Activated naive CD8-positive, alpha-beta T cell treated with anti-CD3 and anti-CD28 coated beads for 36 hours (primary cell): ENCODE data around the gene PEX14. TPM values are rescaled to one million over a fixed set of nuclear protein-coding genes. Genes with fewer than 3 reads are reported as not detected.

Experiments used
- DNase-seq: peaks from one replicate; pipeline ENCODE4 v3.0.0; 2021
- H3K27ac Mint-ChIP-seq: one replicate; pipeline ENCODE4 v1.8.0; 2022; ENCODE audit warnings: mild to moderate bottlenecking, moderate library complexity, mixed read lengths
- H3K27me3 Mint-ChIP-seq: one replicate; pipeline ENCODE4 v1.8.0; 2022; ENCODE audit warnings: mild to moderate bottlenecking, mixed read lengths
- H3K36me3 Mint-ChIP-seq: one replicate; pipeline ENCODE4 v1.8.0; 2021; ENCODE audit warnings: mild to moderate bottlenecking, mixed read lengths
- H3K4me1 Mint-ChIP-seq: one replicate; pipeline ENCODE4 v1.8.0; 2021; ENCODE audit warnings: mixed read lengths
- H3K4me3 Mint-ChIP-seq: one replicate; pipeline ENCODE4 v1.8.0; 2022; ENCODE audit warnings: mild to moderate bottlenecking, moderate library complexity, mixed read lengths
- H3K9me3 Mint-ChIP-seq: one replicate; pipeline ENCODE4 v1.8.0; 2022; ENCODE audit warnings: mixed read lengths
- total RNA-seq, 2 experiments: library from RNA; stranded (reverse); gene quantifications; one replicate each; pipeline ENCODE4 v1.2.3, GENCODE V29; 2021

PEX14 gene
- total RNA-seq, 2 experiments from 2014 or later: 19.1 to 19.6 TPM

DNA sequence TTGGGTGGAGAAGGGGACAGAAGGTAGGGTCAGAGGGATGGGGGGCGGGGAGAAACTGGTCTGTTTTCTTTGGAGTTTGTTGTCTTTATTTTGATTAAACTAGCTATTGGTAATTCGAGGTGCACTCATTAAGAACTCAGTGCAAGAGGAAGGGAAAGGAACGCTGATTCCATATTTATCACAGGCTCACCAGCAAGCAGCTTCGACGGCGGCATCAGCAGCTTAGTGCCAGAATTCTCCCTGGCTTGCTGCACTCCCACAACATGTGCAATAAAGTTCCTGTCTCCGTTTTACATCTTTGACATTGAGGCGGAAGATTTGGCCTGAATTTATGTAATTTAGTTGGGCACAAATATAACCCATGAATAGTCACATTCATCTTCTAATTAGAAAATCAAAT is 57.6 kb downstream of the PEX14 start:
- Mint-ChIP-seq H3K4me3 (no peak overlapping the region), H3K9me3 (no peaks in the 10 kb centered on the region), H3K27ac (no peak overlapping the region), H3K4me1 (peaks cover 17% of the 10 kb centered on the region), H3K27me3 (no peaks in the 10 kb centered on the region), H3K36me3 (peaks cover 13% of the 10 kb centered on the region)
- no peak for DNase-seq

DNA sequence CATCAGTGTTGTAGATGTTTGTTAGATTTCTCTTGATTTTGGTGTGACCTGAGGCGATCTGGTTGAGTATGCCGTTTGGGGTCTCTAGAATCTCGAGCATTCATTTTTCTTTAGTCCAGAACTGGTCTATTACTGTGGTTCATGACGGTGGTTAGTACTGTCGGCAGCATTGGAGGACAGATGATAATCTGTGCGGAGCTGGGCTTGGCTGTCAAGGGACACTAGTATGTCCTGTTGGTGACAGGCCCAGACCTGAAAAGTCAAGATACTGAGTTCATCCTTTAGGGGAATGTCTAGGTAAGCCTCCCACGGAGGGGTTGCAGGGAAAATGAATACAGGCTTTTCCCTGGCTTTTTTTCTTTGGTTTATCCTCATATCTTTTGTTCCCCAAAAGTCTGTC is 59.8 kb downstream of the PEX14 start:
- Mint-ChIP-seq H3K4me1 (peaks cover 10% of the 10 kb centered on the region), H3K36me3 (peaks cover 12% of the 10 kb centered on the region), H3K27ac (no peak overlapping the region), H3K27me3 (no peaks in the 10 kb centered on the region), H3K9me3 (no peaks in the 10 kb centered on the region), H3K4me3 (no peak overlapping the region)
- DNase-seq: no peak

DNA sequence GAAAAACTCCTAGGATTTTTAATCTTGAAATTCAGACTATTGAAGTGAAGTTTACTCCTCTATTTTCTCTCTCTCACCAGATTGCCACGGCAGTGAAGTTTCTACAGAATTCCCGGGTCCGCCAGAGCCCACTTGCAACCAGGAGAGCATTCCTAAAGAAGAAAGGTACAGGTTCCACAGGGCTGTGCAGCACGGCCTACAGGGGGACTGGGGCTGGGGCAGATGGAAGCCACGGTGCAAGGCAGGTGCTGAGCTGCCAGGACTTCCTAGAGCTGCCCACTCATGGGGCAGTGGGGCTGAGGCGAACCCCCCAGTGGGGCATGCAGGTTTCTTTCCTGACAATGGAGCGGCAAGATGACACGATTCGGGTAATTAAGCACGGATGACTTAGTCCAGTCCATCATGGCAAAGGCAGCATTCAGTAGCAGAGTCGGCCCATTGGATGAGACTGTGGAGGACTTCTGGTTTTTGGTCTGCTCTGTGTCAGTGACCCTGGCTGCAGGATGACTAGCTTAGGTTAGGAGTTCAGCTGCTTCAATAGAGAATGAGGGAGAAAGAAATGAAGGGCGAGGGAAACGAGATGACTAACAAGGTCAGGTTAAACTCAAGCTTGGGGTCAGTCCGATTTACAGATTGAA is 61.5 kb downstream of the PEX14 start:
- Mint-ChIP-seq H3K4me1 (peaks cover 10% of the 10 kb centered on the region), H3K27me3 (no peaks in the 10 kb centered on the region), H3K9me3 (no peaks in the 10 kb centered on the region), H3K36me3 (peaks cover 16% of the 10 kb centered on the region), H3K27ac (no peak overlapping the region), H3K4me3 (no peak overlapping the region)
- DNase-seq: no peak

DNA sequence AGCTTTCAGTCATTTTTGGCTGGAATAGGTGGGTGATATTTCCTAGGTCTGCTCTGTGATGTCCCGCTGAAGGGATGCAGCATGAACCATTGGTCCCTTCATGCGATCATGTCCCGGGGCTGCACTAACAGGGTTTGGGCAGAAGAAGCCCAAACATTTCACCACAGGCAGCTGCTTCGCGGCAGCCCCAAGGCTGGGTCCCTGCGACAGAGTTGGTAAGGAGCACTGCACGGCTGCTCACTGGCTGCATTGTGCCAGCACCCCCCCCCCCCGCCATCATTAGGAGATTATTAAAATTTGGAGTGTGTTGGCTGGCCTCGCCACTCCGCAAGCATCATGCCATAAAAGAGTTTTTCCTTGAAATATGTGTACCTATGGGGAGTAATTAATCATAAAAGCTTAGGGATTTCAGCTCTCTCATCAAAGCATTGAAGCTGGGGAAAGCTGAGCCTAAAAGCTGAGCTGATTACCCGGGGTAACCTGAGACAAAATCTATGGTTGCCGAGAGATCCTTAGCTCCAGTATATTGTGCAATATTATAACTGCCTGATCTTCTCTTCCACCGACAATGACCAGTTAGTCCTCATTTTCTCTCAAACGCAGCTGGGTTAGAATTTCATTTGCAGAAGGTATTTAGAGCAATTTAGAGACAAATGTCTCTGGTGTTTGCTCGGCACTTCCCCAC is 62.5 kb downstream of the PEX14 start:
- peaks cover 22% of the 10 kb centered on the region for H3K36me3 Mint-ChIP-seq
- no peak for DNase-seq
- H3K27ac Mint-ChIP-seq: no peak overlapping the region
- H3K4me1 Mint-ChIP-seq: peaks cover 10% of the 10 kb centered on the region
- no peaks in the 10 kb centered on the region for H3K9me3 Mint-ChIP-seq
- no peaks in the 10 kb centered on the region for H3K27me3 Mint-ChIP-seq
- no peak overlapping the region for H3K4me3 Mint-ChIP-seq

DNA sequence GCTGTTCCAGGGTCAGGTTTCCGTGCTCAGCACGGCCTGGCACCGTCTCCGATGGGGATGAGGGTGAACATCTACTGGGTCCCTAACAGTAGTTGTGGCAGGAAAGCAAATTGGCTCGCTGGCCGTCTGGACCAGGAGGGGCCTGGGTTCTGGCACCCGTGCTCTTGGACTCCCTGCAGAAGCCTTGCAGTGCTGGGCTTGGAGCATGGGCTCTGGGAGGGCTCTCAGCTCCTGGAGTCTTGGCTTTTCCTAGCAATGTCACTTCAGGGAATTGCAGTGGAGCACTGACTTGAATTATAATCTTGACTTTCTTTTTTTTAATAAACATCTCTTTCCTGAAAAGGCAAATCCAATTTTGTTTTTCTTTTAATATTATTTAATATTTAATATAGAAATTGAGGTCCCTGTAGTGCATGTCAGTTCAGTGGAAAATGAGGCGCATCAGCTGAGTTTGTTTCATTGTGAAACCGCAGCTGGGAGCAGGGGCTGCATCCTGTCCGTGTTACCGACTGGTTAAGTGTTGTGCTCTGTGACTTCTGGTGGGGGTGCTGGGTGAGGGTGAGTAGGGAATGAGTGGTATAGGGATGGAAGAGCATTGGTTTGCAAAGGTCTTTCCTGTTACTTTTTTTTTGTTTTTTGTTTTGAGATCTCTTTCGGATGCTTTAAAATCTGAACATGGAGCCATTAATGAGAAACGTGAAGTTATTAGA is 64.1 kb downstream of the PEX14 start:
- H3K27ac Mint-ChIP-seq: no peak overlapping the region

DNA sequence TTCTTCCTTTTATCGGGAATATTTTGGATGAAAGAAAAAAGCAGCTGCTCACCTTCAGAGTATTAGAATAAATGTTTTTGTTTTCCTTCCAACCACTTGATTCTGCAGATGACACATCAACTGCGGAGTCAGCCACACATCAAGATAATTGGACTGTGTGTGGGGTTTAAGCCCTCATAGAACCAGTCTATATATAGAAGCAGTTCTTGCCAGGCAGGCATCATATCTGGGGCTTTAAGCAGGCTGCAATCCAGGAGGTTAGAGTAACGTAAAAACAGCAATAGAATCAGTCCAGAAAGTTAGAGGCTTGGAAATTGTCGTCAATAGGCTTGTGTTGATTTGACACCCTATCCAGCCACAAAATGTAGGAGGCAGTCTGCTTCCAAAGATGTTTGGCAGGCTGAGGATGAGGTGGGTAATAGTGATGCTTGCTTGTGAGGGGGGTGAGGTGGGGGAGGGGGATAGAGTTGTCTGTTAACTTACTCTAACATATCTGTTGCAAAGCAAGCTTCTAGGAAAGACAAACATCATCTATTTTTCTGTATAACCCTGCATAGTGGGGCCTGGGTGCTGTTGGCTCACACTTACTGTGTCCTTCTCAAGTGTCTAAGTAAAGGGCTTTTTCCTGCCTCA is 64.8 kb downstream of the PEX14 start:
- H3K36me3 Mint-ChIP-seq: peaks cover 23% of the 10 kb centered on the region
- no peak for DNase-seq
- no peaks in the 10 kb centered on the region for H3K9me3 Mint-ChIP-seq
- H3K27ac Mint-ChIP-seq: no peak overlapping the region
- no peaks in the 10 kb centered on the region for H3K27me3 Mint-ChIP-seq
- peaks cover 18% of the 10 kb centered on the region for H3K4me1 Mint-ChIP-seq
- H3K4me3 Mint-ChIP-seq: no peak overlapping the region

More for the DNA sequence above, 64.1 kb downstream of the PEX14 start:
- peaks cover 25% of the 10 kb centered on the region for H3K36me3 Mint-ChIP-seq
- H3K9me3 Mint-ChIP-seq: no peaks in the 10 kb centered on the region
- DNase-seq: no peak
- no peak overlapping the region for H3K4me3 Mint-ChIP-seq
- H3K27me3 Mint-ChIP-seq: no peaks in the 10 kb centered on the region
- peaks cover 16% of the 10 kb centered on the region for H3K4me1 Mint-ChIP-seq

DNA sequence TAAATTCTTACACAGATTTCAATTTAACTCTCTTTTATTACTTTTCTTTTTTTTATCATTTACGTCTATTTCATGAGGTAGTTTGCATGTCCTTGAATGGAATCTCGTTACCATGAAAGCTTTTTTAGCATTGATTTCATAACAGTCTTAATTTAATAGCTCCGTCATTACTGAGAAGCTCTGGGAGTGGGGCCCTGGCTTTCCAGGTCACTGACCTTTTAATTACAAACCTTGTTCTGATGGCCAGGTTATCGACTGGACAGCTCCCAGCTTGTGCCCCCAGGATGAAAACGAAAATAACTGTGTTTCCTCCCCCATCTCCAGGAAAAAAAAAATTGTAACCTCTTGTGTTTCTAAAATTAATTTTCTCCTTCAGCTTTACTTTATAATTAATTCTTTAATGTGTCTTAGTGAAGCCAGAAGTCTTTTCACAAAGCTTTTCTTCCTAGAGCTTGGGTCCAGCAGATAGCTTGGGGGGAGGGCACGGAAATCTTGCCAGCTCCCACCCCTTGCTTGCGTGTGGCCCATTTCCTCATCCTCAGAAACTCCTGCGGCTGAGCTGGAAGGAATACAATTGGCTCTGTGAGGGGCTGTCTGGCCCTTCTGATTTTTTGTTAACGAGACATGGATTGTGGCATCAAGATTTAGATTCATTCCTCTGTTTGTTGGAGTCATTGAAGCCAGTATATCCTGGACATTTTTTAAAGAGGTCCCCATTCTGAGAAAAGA is 65.7 kb downstream of the PEX14 start:
- no peak overlapping the region for H3K27ac Mint-ChIP-seq
- no peaks in the 10 kb centered on the region for H3K27me3 Mint-ChIP-seq
- peaks cover 17% of the 10 kb centered on the region for H3K4me1 Mint-ChIP-seq
- DNase-seq: no peak
- H3K4me3 Mint-ChIP-seq: no peak overlapping the region
- H3K9me3 Mint-ChIP-seq: no peaks in the 10 kb centered on the region
- H3K36me3 Mint-ChIP-seq: peaks cover 23% of the 10 kb centered on the region

DNA sequence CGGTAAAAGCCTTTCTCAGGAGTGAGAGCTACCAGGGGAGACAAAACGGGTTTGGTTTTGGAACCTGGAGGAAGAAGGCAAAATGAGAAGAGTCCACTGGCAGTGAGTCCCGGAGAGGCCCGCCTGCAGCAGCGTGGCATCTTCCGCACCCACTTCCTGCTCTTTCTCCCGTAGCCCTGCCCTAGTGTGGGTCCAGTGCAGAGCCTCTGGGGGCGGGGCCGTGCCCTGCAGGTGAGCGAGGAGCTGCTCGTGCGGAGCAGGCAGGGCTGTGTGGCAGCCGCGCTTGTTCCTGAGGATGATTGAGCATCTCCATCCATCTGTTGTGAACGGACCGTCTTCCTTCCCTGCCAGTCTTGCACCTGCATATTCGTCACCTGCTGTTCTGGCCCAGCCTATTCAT is 66.5 kb downstream of the PEX14 start:
- no peak for DNase-seq
- peaks cover 17% of the 10 kb centered on the region for H3K4me1 Mint-ChIP-seq

DNA sequence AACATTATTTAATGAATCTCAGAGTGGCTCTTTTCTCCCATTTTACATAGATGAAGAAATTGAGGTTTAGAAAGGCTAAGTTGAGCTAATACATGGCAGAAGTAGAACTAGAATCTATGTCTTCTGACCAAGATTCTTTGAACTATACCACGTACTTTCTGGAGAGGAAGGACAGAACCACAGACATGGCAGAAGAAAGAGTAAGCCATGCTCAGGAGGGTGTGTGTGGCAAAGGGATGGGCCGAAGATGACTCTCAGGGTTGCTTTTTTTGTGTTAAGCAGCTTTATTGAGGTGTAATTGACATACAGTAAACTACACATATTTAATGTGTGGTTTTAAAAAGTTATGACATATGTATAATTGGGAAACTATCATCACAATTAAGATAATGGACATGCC is 69.5 kb downstream of the PEX14 start:
- Mint-ChIP-seq H3K27me3 (no peaks in the 10 kb centered on the region), H3K4me1 (peaks cover 22% of the 10 kb centered on the region), H3K36me3 (peaks cover 13% of the 10 kb centered on the region), H3K27ac (no peak overlapping the region), H3K9me3 (no peaks in the 10 kb centered on the region), H3K4me3 (no peak overlapping the region)
- DNase-seq: no peak

More for the DNA sequence above, 66.5 kb downstream of the PEX14 start:
- H3K27ac Mint-ChIP-seq: no peak overlapping the region
- H3K27me3 Mint-ChIP-seq: no peaks in the 10 kb centered on the region
- H3K9me3 Mint-ChIP-seq: no peaks in the 10 kb centered on the region
- H3K36me3 Mint-ChIP-seq: peaks cover 16% of the 10 kb centered on the region
- no peak overlapping the region for H3K4me3 Mint-ChIP-seq

DNA sequence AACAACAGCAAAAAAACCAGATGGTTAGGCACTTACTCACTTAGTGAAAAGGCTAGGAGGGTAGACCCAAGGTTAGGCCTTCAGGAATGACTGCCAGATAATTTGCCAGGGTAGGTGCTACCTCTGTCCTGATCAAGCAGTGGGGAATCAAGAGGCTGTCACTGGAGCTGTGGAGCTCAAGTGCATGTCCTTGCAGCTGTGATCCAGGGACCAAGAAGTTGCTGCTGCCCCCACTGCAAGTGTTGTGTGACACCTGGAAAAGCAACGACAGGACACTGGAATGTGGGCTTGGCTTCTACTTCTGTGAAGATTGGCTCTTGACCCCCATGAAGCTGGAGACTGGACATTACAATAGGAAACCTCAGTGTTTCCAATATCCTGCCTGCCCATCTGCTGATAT is 72.1 kb downstream of the PEX14 start:
- Mint-ChIP-seq H3K36me3 (peaks cover 6% of the 10 kb centered on the region), H3K4me3 (no peak overlapping the region), H3K27me3 (no peaks in the 10 kb centered on the region), H3K9me3 (no peaks in the 10 kb centered on the region), H3K4me1 (peaks cover 24% of the 10 kb centered on the region), H3K27ac (no peak overlapping the region)
- no peak for DNase-seq

DNA sequence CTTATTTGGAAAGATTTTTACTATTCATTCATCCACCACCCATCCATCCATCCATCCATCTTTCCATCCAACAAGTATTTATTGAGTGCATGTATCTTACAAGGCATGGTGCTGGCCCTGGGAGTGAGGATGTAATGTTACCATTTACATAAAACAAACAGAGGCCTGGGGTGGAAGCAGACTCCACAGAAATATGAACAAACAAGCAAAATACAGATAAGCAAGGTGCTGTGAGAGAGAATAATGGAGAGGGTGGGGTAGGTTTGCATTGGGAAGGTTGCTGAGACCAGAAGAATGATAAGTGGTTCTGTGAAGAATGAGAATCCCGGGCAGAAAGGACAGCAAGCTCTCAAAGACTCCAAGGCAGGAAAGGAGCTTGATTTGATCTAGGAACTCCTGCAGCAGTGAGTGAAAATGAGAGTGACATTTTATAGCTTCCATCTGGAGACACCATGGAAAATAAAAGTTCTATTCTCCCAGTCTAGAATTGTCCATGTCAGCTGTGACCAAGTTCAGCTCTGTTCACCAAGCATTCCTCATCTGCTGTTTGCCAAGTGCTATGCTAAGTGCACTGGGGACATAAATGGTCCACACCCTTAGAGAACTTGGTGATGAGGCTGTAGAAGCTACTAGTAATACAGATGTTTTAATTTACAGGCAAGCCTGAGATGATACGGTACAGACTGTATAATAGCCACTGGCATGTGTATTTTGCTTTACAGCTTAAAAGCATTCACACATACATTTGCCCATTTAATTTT is 75.3 kb downstream of the PEX14 start:
- Mint-ChIP-seq H3K9me3 (no peaks in the 10 kb centered on the region), H3K36me3 (no peaks in the 10 kb centered on the region), H3K27me3 (no peaks in the 10 kb centered on the region), H3K27ac (no peak overlapping the region), H3K4me1 (peaks cover 9% of the 10 kb centered on the region), H3K4me3 (no peak overlapping the region)
- no peak for DNase-seq

DNA sequence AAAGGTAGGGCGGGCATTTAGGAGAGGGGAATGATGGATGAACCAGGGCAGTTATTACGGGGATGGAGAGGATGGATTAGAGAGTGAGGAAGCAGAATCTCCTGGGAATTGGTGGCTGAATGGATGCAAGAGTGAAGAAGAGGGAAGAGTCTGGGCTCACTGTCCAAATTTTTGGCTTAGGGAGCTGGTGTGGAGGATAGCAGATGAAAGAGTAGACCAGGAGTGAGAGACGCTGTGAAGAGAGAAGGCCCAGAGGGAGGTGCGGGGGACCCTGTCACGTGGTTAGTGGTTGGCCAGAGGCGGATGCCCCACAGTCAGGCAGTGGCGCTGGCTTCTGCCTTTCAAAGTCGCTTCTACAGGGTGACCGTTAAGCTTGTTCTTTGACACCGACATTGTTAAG is 78.4 kb downstream of the PEX14 start:
- H3K4me3 Mint-ChIP-seq: no peak overlapping the region
- no peaks in the 10 kb centered on the region for H3K9me3 Mint-ChIP-seq
- H3K27me3 Mint-ChIP-seq: no peaks in the 10 kb centered on the region
- H3K4me1 Mint-ChIP-seq: peaks cover 15% of the 10 kb centered on the region
- no peak overlapping the region for H3K27ac Mint-ChIP-seq
- DNase-seq: no peak
- H3K36me3 Mint-ChIP-seq: no peaks in the 10 kb centered on the region

DNA sequence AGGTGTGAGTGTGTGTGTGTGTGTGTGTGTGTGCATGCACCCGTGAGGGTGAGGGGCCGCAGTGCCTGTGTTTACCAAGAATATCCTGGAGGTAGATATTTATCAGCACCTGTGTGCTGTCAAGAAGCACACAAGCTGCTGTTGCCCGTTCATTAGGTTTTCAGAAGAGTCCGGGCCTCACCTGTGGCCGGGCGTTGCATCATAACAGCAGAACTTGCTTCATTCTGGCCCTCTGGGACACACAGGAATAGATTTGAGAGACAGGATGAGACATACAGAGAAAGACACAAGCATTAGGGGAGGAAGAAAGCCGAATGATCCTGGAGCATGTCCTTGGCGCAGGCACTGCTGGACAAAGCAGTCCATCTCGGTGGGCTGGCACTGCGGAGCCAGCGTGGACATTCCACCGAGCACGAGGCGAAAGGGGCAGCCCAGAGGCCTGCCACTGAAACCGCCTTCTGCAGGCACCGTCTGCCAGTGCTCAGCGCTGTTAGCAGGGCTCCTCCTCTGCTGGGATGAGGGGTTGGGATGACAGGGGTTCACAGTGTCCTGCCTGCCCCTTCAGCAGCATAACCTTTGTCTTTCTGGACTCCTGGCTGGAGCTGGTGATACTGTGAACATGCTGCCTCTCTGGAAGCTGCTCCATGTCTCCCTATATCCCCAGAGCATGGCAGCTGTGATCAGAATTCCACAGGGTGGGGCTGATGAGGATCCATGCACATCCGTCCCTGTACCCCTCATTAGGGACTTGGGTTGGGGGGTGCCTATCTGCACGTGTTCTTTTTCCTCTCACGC is 81.1 kb downstream of the PEX14 start:
- Mint-ChIP-seq H3K4me3 (no peak overlapping the region), H3K27ac (no peak overlapping the region), H3K27me3 (no peaks in the 10 kb centered on the region), H3K9me3 (no peaks in the 10 kb centered on the region), H3K36me3 (no peaks in the 10 kb centered on the region), H3K4me1 (peaks cover 5% of the 10 kb centered on the region)
- no peak for DNase-seq
